ENCODE measurements around the gene CEACAM19.

DNA sequence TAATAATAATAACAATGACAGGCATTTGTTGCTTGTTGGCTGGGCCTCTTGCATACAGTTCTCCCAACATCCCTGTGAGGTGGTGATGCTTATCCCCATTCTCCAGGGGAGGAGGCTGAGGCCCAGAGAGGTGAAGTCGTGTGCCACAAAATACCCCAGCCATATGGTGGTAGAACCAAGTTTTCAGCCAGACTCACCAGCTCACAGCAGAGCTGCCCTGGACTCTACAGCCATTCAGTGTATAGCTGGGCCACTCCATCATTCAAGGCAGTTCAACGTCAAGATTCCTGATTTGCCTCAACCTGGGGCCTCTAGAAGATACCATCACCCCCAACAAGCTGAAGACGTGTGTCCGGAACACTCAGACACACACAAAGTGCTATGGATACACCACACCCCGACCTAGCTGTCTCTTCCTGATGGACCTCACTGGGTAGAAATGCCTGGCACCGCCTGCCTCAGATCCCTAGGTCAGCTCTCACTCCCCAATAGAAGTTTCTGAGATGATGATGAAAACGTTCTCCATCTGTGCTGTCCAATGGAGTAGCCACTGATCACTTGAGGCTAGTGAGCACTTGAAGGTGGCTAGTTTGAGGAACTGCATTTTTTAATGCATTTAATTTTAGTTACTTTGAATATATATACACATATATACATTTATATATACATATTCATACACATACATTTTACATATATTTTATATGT is 4.3 kb upstream of the CEACAM19 start:
- TF ChIP-seq POLR2A (IDR thresholded peaks at IDR 0.05) (no peak), CTCF (IDR thresholded peaks at IDR 0.05) (no peak)

Data from suprapubic skin (tissue), 3 donors.